T-helper 2 cell treated with Interferon-gamma antibody and Interleukin-4, amounts not matched to agents 100 ng/mL and 5 ng/mL, for 36 hours (primary cell): ENCODE results near the gene SPAG17. TPM values are rescaled to one million over a fixed set of nuclear protein-coding genes. Genes with fewer than 3 reads are reported as not detected.

Experiments
- intact Hi-C: fragments of 100-400 bp; cut with micrococcal nuclease; formaldehyde crosslinking; loops from one replicate; pipeline ENCODE4 v1.15.1; 2023
- total RNA-seq: library from RNA; stranded (reverse); gene quantifications from 2 replicates; pipeline ENCODE4 v1.2.3, GENCODE V29; 2022

Gene SPAG17
- total RNA-seq, 1 donor from 2014 or later, result not detected

DNA sequence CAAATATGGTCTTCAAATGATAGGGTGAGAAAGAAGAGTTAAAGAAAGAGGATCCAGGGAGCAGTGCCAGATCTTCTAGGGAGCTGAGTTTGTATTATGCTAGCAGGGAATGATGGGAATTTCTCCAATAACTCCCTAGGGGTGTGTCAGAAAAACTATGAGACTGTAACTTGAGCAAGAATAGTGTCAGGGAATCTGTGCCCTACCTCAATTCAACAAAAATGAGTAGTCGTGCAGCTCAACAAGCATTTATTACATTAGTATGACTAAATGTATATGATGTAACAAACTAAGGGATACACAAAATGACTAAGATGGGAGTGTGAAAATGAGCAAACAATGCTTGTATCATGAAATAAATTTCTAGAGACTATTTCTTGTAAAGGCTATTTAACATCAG is 24.2 kb downstream of the SPAG17 start:
- intact Hi-C loops, result no loop called here

- intact Hi-C loops, result no loop called here
Observed at GRCh38 chr1:118159569-118159968, 25.5 kb downstream of the SPAG17 start.

- intact Hi-C loops, result no loop called here
Observed at GRCh38 chr1:118158924-118159323, 26.1 kb downstream of the SPAG17 start.

DNA sequence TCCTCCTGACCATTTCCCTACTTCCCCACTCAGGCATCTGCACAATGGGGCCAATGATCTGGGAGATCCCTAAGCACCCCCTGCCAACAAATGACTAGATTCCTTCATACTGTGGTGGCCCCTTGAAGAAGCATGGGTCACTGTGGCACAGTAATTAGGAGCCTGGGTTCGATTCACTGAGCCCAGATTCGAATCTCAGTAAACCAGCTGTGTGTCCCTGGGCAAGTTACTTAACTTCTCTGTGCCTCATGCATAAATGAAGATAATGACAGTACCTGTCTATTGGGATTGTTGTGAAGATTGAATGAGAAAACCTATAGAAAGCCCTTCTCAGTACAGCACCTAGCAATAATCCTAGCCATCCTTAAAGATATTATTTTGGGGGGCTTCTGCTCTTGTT is 27.5 kb downstream of the SPAG17 start:
- intact Hi-C loops, result no loop called here

DNA sequence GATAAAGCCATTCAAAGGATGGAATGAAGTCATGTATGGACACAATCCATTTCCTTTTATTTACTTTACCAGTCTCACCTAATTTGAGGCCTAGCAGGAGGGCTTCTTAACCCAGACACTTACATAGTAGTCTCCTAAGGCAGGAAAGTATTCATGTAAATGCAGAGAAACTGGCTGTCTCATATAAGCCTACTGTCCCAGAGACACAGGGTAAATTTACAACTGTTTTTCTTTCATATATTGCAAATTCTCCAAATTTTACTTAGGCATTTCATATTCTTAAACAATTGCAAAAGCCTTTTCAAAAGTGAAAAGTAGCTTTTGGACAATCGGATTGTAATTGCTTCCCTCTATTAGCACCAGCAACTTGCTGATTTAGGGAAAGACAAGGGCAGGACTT is 29.9 kb downstream of the SPAG17 start:
- intact Hi-C loops, result no loop called here

DNA sequence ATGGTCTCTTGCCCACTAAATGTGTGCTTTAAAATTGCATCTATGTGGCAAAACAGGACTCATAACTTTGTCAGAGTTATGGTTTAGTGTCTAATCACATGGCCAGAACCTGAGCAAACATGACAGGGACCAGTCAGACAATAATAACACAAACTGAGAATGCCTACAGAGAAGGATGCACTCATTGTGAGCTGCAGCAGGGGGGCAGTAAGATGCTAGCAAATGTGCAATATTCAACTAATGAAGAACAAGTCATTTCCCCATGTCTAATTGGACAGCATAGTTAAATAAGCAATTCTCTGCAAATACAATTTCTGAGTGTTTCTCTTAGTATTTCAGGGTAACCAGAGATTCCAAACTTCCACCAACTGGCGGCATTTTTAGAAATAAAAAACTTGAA is 30.8 kb downstream of the SPAG17 start:
- intact Hi-C loops, result no loop called here

DNA sequence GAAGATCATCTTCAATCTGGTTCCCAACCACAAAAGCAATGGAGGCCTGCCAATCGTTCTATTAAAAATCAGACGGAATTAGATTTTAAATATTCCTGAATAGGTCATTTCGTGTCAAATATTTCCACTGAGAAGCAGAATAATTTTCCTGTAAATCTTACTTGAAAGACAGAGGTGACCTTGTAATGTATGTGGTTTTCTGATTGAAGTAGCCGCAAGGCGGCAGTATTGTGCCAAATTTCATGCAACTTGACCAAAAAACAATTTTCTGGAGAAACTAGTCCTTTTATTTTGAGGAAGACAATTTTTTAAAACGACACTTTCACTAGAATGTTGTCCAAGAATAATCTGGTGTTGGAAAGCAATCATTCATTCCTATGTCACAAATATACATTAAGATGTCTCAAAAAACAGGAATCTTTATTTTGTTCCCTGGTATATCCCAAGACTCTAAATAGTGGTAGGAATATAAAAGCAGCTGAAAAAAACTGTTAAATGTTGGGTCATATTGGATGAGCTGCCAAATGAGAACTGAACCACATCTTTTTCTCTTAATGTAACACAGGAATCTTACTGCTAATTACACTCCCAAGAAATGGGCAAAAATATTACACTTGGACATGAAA is 33.6 kb downstream of the SPAG17 start:
- intact Hi-C loops, result loop anchor here (2.0 kb wide), 1 partner anchor 857 kb away; no protein-coding TSS in a partner anchor

DNA sequence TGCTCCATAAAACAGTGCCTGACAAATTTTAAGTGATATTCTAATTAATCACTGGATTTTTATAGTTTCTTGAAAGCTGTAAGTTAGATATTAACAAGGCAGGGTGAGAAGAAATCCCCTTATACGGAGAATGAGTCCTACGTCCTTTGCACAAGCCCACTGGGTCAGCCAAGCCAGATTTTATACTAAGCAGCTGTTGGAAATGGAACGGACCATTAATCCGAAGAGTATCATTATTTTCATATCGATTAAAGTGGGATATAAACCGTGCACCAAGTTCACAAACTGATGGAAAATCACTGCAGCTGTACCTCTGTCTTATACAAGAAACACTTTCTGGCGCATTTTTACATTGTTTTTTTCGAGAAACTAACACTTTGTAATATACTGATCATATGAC is 35.2 kb downstream of the SPAG17 start:
- intact Hi-C loops, result loop anchor here (2.0 kb wide), 1 partner anchor 859 kb away; no protein-coding TSS in a partner anchor

DNA sequence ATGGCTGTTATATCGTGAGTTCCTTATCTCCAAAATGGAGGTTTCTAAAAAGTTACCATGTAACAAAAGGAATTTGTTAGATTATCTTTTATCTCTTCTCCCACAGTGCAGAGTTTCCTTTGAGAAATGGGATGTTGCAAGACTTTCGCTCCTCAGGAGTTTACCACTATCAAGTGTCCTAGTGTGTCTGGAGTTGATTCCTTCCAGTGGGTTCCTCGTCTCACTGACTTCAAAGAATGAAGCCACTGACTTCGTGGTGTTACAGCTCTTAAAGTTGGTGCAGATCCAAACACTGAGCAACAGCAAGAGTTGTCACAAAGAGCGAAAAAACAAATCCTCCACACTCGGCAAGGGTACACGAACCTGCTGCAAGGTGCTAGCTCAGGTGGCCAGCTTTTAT is 37.0 kb downstream of the SPAG17 start:
- intact Hi-C loops, result no loop called here

- intact Hi-C loops, result no loop called here
Observed at GRCh38 chr1:118147522-118147921, 37.5 kb downstream of the SPAG17 start.

DNA sequence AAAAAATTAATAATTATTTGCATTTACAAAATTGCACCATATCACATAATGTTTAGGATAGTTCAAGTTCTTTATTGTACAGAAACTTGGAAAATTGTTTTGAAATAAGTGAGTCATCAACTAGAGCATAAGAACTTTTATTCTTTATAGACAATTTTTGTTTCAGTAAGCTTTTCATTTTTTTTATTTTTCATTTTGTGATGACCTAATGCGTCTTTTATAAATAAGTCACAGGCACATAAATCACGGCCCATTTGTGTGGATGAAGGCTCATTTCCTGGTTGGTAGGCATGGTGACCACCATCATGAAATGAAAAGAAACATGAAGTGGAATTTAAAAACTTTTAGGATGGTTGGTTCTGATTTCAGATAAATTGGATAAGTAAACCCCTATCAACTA is 39.3 kb downstream of the SPAG17 start:
- intact Hi-C loops, result no loop called here

- intact Hi-C loops, result no loop called here
Observed at GRCh38 chr1:118144684-118145083, 40.3 kb downstream of the SPAG17 start.

DNA sequence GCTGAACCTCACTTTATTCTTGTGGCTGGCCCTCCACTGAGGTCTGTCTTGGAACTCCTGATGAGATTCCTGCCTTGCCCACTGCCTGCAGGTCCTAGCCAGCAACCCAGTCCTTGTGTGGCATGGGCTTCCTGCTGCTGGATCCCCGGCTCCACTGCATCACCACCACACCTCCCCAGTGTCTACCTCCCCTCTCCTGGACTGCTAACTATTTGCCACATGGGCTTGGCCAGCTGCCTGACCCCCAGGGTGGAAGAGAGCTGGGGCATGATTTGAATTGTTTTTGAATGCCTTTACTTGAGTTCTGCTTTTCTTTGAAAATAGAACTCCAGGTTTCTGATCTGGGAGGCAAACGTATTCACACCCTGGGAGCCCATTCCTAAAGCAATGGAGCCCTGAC is 41.2 kb downstream of the SPAG17 start:
- intact Hi-C loops, result no loop called here

DNA sequence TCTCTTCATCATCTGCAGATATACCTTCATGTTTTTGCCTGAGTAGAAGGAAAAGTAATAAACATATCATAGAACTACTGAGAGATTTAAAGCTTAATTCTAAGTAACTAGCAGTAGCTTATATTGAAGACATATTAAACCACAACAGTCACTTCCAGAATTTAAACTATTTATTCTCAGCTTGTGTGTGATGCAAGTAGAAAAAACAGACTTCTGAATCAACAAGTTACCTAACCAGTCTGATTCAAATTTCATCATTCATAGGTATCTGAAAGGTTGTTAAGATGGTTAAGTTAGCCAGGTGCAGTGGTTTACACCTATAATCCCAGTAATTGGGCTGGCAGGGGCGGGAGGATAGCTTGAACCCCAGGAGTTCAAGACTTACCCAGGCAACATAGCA is 41.9 kb downstream of the SPAG17 start:
- intact Hi-C loops, result no loop called here

GRCh38 chr1:118142546-118142945 is 42.5 kb downstream of the SPAG17 start:
- intact Hi-C loops, result no loop called here

DNA sequence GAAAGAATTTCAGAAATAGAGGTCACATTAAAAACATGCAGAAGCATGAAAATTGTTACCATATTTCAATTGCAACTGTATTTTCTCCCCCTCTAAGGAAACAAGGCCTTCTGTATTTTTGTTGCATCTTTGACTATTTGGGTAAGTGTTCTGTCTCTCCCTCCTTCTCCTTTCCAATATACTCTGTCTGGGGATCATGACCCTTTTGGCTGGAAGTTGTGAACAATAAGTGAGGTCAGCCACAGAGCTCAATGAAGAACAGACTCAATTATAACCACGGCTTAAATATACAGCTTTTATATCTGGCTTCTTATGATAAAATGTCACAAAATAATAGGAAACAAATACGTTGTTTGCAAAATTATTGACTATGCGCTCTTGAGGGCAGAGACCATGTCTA is 47.1 kb downstream of the SPAG17 start:
- intact Hi-C loops, result no loop called here

DNA sequence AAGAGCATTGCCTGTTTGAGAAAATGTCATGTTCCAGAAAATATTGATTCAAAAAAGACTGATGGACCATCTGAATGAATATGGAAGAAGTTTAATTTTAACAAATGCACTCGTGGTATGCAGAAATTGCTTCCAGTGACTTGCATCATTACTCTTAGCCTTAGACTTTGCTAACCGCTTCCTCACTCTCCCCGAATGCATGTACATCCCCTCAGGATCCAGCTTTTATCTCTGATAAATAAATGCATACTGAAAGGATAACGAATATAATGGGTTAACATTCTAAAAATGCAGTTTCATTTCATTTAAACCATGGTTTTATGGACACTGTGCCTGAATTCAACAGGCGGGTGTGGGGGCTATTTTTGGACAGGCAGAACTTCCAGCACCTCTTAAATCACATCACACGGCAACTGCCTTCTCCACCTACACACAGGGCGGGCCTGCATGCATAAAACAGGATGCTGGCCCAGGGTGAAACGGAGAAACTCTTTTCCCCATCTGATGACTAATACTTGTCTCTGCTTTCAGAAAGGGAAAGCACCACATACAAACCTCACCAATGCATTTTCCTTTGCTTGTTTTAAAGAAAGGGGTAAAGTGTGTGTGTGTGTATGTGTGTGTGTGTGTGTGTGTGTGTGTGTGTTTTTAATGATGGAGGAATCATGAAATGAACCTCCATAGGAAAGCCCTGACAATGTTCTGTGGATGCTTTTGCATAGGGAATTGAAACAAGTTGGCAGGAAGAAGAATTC is 48.7 kb downstream of the SPAG17 start:
- intact Hi-C loops, result no loop called here

DNA sequence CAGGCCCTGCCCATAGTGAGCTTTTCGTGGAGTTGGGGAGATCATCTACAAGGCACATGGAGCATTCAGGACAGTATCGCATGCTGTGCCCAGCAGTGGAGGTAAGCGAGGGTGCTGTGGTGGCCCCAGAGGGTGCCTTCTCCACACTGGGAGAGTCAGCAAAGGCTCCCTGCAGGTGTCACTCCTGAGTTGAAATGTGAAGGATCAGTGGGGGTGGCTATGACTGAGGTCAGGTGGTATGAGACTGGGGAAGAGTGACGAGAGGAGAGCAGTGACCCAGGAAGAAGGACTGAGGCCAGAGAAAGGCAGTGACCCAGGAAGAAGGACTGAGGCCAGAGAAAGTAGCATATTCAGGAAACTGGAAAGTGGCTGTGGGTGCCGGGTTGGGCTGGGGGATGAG is 53.0 kb downstream of the SPAG17 start:
- intact Hi-C loops, result no loop called here

DNA sequence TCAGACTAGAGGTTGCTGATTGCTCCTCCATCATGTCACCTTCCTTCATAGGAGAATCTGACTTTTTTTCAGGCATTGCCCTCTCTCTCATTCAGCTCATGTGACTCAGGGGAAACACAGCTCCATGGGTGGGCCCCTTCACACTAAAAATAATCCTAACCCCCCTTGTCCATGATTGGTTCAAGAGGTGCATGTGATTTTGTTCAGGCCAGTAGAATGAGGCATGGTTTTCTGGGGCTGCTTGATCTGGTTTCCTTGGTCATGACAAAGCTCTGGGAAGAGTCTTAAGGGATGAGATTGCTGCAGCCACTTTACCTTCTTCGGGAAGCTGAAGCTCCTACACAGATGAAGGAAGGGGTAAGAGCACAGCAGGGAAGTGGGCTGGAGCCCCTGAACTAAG is 56.3 kb downstream of the SPAG17 start:
- intact Hi-C loops, result no loop called here

GRCh38 chr1:118124064-118124463 is 61.0 kb downstream of the SPAG17 start:
- intact Hi-C loops, result no loop called here

DNA sequence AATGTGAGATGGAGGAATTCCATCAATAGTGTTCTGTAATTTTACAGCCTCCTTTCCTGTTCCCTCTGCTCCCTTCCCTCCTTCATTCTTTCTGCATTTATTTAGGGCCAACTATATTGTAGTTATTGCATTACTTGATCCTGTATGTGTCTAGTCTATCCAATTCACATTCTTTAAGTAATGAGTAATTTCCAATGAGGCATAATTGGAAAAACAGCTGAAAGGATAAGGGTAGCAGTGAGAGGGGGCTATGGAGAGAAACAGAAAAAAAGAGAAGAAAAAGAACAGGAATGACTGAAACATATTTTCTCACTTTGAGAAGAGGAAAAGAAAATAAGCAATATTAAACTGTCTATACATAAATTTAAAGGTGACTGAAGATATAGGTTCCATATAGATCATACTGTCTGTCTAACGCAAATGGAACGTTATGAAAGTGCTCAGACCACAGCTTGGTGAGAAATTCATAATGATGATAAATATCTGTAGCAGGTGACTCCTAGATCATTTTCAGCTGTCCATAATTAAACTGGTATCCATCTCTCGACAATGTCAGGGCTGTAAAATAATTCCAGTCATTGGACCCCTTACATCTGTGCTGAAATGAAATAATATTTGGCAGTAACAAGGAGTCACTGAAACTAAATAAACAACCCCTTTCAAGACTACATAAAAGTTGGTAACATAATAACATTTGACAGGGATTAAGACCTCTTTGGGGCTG is 61.8 kb downstream of the SPAG17 start:
- intact Hi-C loops, result no loop called here

DNA sequence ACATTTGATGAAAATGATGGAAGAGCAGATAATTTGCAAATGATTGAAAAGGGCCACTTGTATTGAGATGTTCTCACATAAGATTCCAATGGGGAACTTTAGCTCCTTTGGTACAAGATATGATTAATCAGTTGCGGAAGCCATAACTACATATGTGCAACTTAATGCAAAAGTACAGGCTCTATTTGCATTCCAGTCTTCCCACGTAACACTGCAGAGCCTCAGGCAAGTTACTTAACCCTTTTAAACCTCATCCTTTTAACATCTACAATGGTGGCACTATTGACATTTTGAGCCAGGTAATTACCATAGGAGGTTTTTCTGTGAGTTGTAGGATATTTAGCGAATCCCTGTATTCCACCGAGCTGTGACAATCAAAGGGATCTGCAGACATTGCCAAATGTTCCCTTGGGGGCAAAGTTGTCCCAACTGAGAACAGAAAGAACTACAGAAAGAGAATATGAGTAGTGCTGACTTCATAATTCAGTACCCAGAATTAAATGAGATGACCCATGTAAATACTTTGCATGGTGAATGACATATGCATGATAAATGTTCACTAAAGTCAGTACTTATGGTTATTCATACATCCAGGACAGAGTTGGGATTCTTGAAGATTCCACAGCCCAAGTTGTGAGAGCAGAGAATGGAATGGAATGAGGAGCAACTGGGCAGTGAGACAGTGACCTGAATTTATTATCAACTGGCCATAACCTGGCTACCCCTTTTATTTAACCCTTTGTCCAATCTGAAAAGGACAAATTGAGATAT is 62.6 kb downstream of the SPAG17 start:
- intact Hi-C loops, result no loop called here
